ENCODE results near the gene ING5.

The ING5 gene

GRCh38 chr2:241763551-241764274, 61.9 kb downstream of the ING5 start:
- FAIRE-seq: no peak

DNA sequence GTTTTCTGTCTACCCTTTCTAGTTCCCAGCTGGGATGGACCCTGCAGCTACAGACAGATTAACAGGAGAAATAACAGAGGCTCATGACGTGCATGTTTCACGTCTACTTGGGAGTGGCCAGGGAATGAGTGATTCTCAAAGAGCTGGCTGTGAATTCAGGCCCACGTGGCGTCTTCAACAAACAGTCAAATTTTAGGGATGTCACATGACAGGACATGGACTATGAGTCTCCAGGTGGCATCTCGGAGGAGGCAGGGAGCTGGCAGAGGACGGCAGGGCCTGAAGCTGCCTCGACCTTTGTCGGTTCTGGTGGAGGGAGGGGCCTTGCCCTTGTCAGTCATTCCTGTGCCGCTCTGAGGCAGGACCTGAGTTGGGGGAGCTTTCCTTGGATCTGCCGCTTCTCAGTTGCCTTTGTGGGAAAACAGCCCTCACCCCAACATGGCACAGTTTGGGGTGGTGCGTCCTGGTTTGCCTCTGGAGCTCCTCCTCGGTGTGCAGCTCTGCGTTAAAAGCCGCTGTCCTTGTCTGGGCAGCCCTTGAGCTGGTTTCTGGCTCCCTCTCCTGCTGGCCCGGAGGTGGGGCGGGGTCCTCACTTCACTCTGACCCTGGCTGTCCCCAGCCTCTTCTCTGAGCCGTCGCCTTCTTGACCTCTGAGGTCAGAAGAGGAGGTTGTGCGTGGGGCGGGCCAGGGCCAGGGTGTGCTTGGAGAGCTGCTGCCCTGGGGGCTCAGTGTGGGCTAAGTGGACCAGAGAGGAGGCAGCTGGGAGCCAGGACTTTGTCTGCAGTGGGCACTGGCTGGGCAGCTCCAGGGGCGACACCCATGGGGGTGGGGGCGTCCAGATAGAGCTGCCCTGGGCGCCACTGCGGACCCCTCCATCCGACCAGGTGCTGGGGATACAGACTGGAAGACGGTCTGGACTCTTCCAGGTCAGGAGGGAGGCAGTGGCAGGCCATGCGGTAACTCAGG, 62.7 kb downstream of the ING5 start:
- no peak for FAIRE-seq

DNA sequence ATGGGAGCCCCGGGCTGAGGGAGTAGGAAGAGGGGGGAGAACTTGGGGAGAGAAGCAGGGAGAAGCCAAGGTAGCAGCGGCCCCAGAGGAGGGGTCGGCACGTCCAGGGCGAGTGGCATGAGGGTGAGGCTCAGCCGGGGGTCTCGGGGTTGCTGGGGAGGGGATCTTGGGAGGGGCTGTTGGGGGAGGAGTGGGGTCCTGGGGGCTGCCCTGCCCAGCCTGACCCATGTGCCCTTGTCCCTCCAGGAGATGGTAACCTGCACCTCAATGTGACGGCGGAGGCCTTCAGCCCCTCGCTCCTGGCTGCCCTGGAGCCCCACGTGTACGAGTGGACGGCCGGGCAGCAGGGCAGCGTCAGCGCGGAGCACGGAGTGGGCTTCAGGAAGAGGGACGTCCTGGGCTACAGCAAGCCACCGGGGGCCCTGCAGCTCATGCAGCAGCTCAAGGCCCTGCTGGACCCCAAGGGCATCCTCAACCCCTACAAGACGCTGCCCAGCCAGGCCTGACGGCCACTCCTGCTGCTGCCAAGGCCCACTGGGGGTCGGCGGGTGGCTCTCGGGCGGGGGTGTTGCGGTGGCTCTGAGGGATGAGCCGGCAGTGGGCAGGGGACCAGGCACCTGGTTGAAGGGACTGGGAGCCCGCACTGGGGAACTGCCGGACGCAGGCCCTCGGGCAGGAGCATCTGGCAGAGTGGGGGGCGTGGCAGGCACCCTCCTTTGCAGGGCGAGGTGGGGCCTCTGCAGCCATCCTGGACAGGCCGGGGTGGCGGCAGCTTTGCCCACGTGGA, 65.8 kb downstream of the ING5 start:
- no peak for FAIRE-seq

DNA sequence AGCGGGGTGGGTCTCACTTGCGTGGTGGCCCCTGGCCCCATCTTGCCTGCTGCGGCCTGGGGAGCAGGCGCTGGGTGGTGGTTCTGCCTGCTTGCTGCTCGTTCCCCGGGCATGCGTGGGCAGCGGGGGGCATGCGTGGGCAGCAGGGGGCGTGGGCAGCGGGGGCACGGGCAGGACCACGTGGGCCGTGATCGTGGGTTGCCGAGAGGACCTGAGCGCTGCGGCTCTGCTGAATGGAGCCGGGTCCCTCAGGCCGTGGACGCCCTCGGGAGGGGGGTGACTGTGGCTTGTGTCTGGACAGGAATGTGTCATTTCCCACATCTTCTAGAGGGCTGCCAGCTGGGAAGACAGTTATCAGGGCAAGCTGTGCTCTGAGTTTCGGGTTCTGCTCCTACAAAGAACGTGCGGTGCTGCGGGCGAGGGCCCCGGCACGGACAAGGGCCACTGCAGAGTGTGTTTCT, 66.4 kb downstream of the ING5 start:
- FAIRE-seq: no peak

DNA sequence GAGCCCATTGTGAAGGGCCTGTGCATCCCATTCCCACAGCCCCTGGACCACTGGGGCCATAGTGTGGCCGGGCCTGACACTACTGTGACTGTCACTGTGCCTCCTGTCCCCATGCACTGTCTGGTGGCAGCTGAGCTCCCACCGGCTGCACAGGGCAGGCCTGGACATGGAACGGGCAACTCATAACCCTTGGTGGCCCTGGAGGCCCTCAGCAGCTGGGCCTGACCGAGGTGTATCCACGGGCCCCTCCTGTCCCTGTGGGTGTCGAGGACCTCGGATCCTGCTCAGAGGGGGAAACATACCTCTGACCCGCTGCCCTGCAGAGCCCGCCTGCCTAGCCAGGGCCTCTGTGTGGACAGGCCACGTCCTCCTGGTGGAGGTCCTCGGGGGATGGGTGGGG, 67.0 kb downstream of the ING5 start:
- no peak for FAIRE-seq

GRCh38 chr2:241769819-241770184, 68.0 kb downstream of the ING5 start:
- no peak for FAIRE-seq

- no peak for FAIRE-seq
Observed at GRCh38 chr2:241770185-241770935, 68.5 kb downstream of the ING5 start.

- FAIRE-seq: no peak
Observed at GRCh38 chr2:241770936-241771285, 69.1 kb downstream of the ING5 start.

DNA sequence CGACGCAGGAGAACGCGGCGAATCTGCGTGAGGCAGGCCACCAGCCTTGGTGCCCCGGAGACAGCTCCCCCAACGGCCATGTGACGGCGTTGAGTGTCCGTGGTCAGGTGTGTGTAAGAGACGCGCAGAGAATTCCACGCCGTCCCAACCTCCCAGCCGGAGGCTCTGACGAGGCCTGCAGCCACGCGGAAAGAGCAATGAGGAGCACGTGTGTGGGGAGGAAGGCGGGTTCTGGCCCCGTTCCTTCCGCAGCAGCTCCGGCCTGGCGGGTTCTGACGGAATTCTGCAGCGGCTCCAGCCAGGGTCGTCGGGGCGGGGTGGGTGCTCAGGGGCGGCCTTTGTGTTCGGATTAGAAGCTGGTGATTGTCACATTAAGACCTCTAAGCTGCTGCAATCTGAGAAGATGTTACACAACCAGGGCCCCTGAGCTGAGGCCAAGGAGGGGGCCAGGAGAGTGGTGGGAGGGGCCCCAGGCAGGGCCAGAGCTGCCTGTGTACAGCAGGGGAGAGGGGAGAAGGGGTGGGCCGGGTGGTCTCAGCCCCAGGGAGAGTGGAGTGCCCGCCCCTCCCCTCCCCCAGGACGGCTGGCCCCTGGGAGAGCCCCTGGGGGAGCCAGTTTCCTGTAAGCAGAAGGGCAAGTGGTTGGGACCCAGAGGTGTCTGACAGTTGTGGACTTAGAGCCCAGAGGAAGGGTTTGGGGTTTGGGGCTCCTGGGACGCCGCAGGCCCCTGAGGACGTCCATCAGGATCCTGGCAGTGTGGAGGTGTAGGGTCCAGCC, 69.6 kb downstream of the ING5 start:
- FAIRE-seq: no peak

GRCh38 chr2:241772063-241772499, 70.2 kb downstream of the ING5 start:
- FAIRE-seq: no peak

DNA sequence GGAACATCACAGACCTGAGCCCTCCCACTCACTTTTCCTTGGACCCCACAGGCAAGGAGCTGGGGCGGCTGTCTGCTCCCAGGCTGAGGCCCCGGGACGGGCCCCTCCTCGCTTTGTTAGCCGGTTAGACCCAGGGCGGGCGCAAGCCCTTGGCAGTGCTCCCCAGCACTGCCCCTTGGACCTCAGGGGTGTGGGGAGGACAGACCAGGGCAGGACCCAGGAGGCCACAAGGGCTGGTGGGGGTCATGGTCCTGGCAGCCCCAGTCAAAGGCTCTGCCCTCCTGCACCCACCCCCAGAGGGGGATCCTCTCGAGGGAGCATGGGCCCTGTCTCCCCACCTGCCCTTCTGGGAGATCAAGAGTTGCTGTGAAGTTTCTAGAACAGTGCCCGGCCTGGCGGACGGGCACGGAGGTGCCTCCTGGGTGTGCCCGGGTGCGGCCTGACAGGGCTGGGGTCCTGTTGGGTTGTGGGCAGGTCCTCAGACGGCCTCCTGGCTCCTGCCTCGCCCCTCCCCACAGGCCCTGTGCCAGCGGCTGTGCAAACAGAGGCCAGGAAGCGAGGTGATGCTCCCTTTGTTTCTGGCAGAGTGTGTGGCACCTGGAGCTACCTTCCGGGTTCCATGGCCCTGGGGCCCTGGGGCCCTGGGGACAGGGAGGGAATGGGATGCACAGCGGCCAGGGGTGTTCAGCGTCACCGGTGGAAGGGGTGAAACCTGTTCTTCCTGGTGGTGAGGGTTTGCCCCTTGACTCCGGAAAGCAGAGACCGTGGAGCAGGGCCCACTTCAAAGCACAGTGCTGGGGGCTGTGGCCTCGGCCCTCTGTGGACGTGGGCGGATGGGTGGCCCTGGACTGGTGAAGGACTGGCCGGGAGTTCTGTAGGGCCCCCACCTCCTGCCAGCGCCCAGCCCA, 71.9 kb downstream of the ING5 start:
- FAIRE-seq: no peak

DNA sequence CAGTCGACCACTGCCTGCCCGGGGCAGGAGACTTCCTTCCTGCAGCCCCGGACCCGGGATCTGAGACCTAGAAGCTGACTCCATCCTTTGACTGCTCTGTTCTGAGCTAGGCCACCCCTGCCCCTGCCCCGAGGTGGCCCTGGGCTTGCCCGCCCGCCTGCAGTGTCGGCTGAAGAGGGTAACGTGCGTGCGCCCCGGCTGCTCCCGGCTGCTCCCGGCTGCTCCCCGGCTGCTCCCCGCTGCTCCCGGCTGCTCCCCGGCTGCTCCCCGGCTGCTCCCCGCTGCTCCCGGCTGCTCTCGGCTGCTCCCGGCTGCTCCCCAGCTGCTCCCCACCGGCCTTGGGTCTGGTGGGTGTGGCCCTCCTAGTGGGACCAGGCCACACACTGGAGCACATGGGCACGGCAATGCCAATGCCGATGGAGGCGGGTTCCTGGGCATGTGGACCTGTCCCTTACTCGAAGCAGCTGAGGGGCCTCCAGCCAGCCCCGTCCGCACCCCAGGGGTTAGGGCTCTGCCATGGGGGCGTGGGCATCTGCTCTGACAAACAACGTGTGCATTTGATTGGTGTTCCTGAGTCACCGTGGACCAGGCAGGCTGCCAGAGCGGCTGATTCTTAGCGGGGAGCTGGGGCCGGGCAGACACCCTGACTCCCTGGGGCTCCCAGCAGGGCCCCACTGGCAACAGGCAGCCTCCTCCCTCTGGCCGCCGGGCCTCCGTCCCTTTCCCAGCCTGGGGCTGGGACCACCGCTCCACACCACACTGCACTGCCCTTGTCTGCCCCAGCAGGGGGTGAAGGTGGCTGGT, 72.8 kb downstream of the ING5 start:
- FAIRE-seq: no peak

DNA sequence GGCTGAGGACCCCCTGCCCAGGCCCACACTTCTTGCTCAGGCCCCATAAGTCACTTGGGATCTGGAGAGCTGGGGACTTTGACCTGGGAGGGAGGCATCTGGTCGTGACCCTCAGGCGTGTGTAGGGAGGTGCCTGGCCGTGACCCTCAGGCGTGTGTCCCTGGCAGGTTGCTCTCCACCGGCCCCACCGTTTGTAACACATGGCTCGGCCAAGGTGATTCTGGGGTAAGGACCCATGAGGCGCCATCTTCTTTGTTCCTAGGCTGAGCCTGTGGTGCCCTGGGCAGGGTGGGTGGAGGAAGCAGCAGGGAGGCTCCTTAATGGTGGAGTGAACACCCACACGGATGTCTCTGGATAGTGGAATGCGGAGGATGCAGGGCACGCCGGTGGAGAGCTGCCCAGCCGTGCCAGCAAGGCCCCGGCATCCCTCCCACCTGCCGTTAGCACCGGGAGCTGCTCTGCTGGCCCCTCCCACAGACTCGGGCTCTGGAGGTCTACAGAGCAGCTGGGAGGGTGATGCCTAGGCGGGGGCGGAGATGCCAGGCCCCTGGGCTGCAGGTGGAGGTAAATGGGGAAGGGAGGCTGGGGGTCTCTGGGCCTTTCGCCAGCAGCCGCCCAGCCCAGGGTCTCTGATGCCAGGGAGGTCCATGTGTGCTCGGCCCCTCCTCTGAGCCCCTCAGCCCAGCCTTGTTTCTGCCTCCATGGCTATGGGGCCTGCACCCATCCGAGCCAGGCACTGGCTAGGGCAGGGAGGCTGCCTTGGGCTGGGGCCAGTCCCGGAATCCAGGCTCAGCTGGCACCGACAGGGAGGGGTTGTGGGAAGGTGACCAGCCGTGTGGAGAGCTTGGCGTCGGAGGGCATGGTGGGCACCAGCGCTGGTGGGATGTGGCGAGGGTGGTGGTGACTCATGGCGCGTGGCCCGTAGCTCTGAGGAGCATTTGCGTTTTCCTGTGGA, 73.7 kb downstream of the ING5 start:
- no peak for FAIRE-seq

- no peak for FAIRE-seq
Observed at GRCh38 chr2:241776336-241777169, 74.7 kb downstream of the ING5 start, which contains the start of gene GAL3ST2. TSS of gene GAL3ST2 (plus strand) at chr2:241776822. CDS start at chr2:241776956, 134 bp downstream.

GRCh38 chr2:241777170-241777685, 75.4 kb downstream of the ING5 start:
- no peak for FAIRE-seq

DNA sequence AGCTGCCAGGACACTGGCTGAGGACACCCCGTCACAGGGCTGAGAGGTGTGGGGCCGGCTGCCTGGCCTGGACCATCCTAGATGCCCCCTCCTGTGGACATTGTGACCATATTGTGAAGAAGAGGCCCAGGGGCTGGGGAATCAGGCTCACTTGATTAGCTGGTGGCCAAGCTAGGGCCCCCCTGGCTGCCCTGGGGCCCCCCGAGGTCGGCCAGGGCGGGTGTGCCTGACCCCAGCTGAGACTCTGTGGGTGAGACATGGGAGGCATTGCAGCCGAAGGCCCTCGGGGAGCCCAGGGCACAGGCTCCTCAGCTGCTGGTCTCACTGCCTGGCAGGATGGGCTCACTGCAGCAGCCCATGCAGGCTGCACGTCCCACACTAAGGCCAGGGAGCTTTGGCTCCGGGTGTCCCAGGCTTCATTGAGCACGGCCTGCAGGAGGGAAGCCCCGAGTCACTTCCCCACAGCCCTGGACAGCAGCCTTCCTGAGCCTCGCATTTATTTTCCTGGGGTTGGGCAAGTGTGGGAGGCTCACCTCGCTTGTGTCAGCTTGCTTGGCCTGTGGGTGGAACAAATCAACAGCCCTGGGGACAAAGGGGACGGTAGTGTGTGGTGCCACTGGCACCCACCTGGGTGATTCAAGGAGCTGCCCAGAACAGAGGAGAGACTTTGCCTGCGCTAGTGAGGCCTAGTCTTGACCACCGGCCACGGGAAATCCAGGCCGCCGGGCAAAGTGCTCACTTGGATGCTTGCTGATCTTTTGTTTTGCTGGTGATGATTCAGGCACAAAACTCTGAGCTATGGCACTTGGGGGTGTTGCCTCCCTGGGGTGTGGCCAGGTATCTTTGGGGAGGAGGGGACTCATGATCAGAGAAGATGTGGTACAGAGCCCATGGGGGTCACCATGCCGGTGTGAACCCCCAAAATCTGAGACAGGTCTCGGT, 76.1 kb downstream of the ING5 start:
- no peak for FAIRE-seq

All from A204.1 (cell line).